HCT116 (cell line): ENCODE data around the gene C14orf180. TPM values are rescaled to one million over a fixed set of nuclear protein-coding genes. Genes with fewer than 3 reads are reported as not detected.

ENCODE experiments used
- ATAC-seq: fragments of 200-7000 bp; cut with Tn5 transposase; 2 replicates; pipeline ENCODE4 v1.9.1; 2020; ENCODE audit warnings: mild to moderate bottlenecking, moderate library complexity
- BruUV-seq: library from RNA; stranded (reverse); fragments of 400-500 nt; replicated peaks from 2 replicates; lab custom pipeline; 2021; lab: Mats Ljungman, UMichigan
- CTCF ChIA-PET: fragments of 300-600 bp; sonication (Branson Sonifier 250); formaldehyde crosslinking; loops from one replicate; lab custom pipeline; 2021; ENCODE audit warnings: antibody characterized with exemption; lab: Charles Lee
- POLR2A ChIA-PET: fragments of 300-600, 350-600 bp; sonication (Branson Sonifier 250); formaldehyde crosslinking; loops from one replicate; lab custom pipeline; 2021; ENCODE audit warnings: antibody characterized with exemption; lab: Charles Lee
- RAD21 ChIA-PET, 2 experiments: fragments of 300-600 bp; sonication (Branson Sonifier 250); formaldehyde crosslinking; loops; one replicate each; lab custom pipeline; 2023; ENCODE audit warnings: low total read pairs in 2 of 2; ENCODE audit not compliant: uncharacterized antibody in 2 of 2, unreplicated experiment in 2 of 2, low non-redundant PET in 1 of 2; lab: Charles Lee
- DNase-seq: peaks from one replicate; pipeline ENCODE4 v3.0.0-alpha.2; 2010; ENCODE audit warnings: low read depth, low spot score
- H2AFZ ChIP-seq: fragments of 200-600 bp; shearing (Covaris generic), sonication (generic); 2 replicates; pipeline ENCODE4 v1.6.1; 2017; ENCODE audit warnings: low read depth, mixed run types, mixed read lengths, antibody characterized with exemption, low read length; ENCODE audit not compliant: poor library complexity, severe bottlenecking
- H3K27ac ChIP-seq: 2 replicates; pipeline ENCODE4 v1.5.1; 2012; ENCODE audit warnings: low read depth, low read length
- H3K27me3 ChIP-seq: fragments of 200-600 bp; sonication (generic); 2 replicates; pipeline ENCODE4 v1.6.1; 2016; ENCODE audit warnings: mixed run types, low read length, mixed read lengths; ENCODE audit not compliant: insufficient read depth
- H3K36me3 ChIP-seq, 2 experiments: fragments of 200-500 bp in 1 of 2; fragments of 200-600 bp in 1 of 2; sonication (Bioruptor generic) in 1 of 2; sonication (generic) in 1 of 2; 2 replicates each; pipeline versions ENCODE4 v1.5.1 to v1.6.1; 2014 to 2016; ENCODE audit warnings: low read length in 2 of 2, inconsistent platforms in 1 of 2, mixed read lengths in 1 of 2, mixed run types in 1 of 2; ENCODE audit not compliant: insufficient read depth in 2 of 2, control insufficient read depth in 1 of 2
- H3K4me1 ChIP-seq, 2 experiments: fragments of 200-600 bp in 1 of 2; sonication (generic) in 1 of 2; 2 replicates each; pipeline versions ENCODE4 v1.5.1 to v1.6.1; 2012 to 2017; ENCODE audit warnings: low read length in 2 of 2, inconsistent platforms in 1 of 2, mild to moderate bottlenecking in 1 of 2, mixed read lengths in 1 of 2, mixed run types in 1 of 2, moderate library complexity in 1 of 2; ENCODE audit not compliant: insufficient read depth in 2 of 2, control insufficient read depth in 1 of 2
- H3K4me2 ChIP-seq: fragments of 200-600 bp; sonication (generic); 2 replicates; pipeline ENCODE4 v1.6.1; 2017; ENCODE audit warnings: mixed run types, low read length, mixed read lengths
- H3K4me3 ChIP-seq, 2 experiments: fragments of 200-600 bp in 1 of 2; sonication (generic) in 1 of 2; replicated peaks in 1 of 2; 2 replicates each; pipeline ENCODE4 v1.5.1; 2011 to 2016; ENCODE audit warnings: low read length in 2 of 2, control low read depth in 1 of 2, low read depth in 1 of 2, mild to moderate bottlenecking in 1 of 2, mixed read lengths in 1 of 2, mixed run types in 1 of 2
- H3K79me2 ChIP-seq: fragments of 200-600 bp; sonication (generic); 2 replicates; pipeline ENCODE4 v1.6.1; 2017; ENCODE audit warnings: mild to moderate bottlenecking, mixed run types, low read length, moderate library complexity, mixed read lengths; ENCODE audit not compliant: insufficient read depth
- H3K9ac ChIP-seq: fragments of 200-600 bp; sonication (generic); 2 replicates; pipeline ENCODE4 v1.6.1; 2016; ENCODE audit warnings: low read length, mixed read lengths
- H3K9me2 ChIP-seq: fragments of 200-600 bp; sonication (generic), shearing (Covaris generic); 2 replicates; pipeline ENCODE4 v1.6.1; 2017; ENCODE audit warnings: mixed run types, mild to moderate bottlenecking, moderate library complexity; ENCODE audit not compliant: insufficient read depth
- H3K9me3 ChIP-seq, 2 experiments: fragments of 200-500 bp in 1 of 2; fragments of 200-600 bp in 1 of 2; sonication (Bioruptor generic) in 1 of 2; sonication (generic) in 1 of 2; 2 replicates each; pipeline ENCODE4 v1.6.1; 2014 to 2017; ENCODE audit warnings: low read length in 2 of 2, mixed read lengths in 2 of 2, inconsistent platforms in 1 of 2, low read depth in 1 of 2, mild to moderate bottlenecking in 1 of 2, mixed run types in 1 of 2, moderate library complexity in 1 of 2; ENCODE audit not compliant: control insufficient read depth in 1 of 2, insufficient read depth in 1 of 2
- H4K20me1 ChIP-seq: fragments of 200-600 bp; sonication (generic), shearing (Covaris generic); 2 replicates; pipeline ENCODE4 v1.6.1; 2017; ENCODE audit warnings: mixed run types, mild to moderate bottlenecking, moderate library complexity; ENCODE audit not compliant: insufficient read depth
- ATF3 ChIP-seq: IDR thresholded peaks from 2 replicates; pipeline ENCODE4 v1.6.1; 2012
- CBX3 ChIP-seq: IDR thresholded peaks from 2 replicates; pipeline ENCODE4 v1.6.1; 2012; ENCODE audit warnings: low read depth
- CEBPB ChIP-seq: IDR thresholded peaks from 2 replicates; pipeline ENCODE4 v1.6.1; 2012; ENCODE audit warnings: low read depth
- CTCF ChIP-seq, 3 experiments: fragments of 200-600 bp in 1 of 3; sonication (generic) in 1 of 3; IDR thresholded peaks in 2 of 3; conservative IDR thresholded peaks in 1 of 3; 2 replicates each; pipeline ENCODE4 v1.5.1; 2012 to 2017; ENCODE audit warnings: low read depth in 2 of 3, low read length in 2 of 3, antibody characterized with exemption in 1 of 3, borderline replicate concordance in 1 of 3, control low read depth in 1 of 3, mild to moderate bottlenecking in 1 of 3, mixed read lengths in 1 of 3, mixed run types in 1 of 3, moderate library complexity in 1 of 3; ENCODE audit not compliant: insufficient read depth in 1 of 3
- EGR1 ChIP-seq: IDR thresholded peaks from 2 replicates; pipeline ENCODE4 v1.6.1; 2012; ENCODE audit warnings: low read depth
- ELF1 ChIP-seq: IDR thresholded peaks from 2 replicates; pipeline ENCODE4 v1.6.1; 2012; ENCODE audit warnings: low read depth, borderline replicate concordance
- EZH2 ChIP-seq: fragments of 200-600 bp; sonication (generic); IDR thresholded peaks from 2 replicates; pipeline ENCODE4 v1.6.1; 2017; ENCODE audit warnings: antibody characterized with exemption, mixed run types
- EZH2phosphoT487 ChIP-seq: fragments of 200-600 bp; IDR thresholded peaks from 2 replicates; pipeline ENCODE4 v1.6.1; 2018; ENCODE audit warnings: antibody characterized with exemption, borderline replicate concordance
- FOSL1 ChIP-seq: IDR thresholded peaks from 2 replicates; pipeline ENCODE4 v1.6.1; 2012; ENCODE audit warnings: low read depth
- JUND ChIP-seq: IDR thresholded peaks from 2 replicates; pipeline ENCODE4 v1.6.1; 2012
- MAX ChIP-seq: IDR thresholded peaks from 2 replicates; pipeline ENCODE4 v1.6.1; 2012
- POLR2AphosphoS5 ChIP-seq: IDR thresholded peaks from 2 replicates; pipeline ENCODE4 v1.6.1; 2011; ENCODE audit warnings: mild to moderate bottlenecking, low read depth, low read length, moderate library complexity
- RAD21 ChIP-seq: IDR thresholded peaks from 2 replicates; pipeline ENCODE4 v1.6.1; 2012; ENCODE audit warnings: low read depth, mild to moderate bottlenecking
- SRF ChIP-seq: IDR thresholded peaks from 2 replicates; pipeline ENCODE4 v1.6.1; 2012; ENCODE audit warnings: low read depth
- TCF7L2 ChIP-seq: IDR thresholded peaks from 2 replicates; pipeline ENCODE4 v1.7.0; 2011; ENCODE audit warnings: borderline replicate concordance, inconsistent platforms; ENCODE audit not compliant: insufficient read depth, insufficient read length; ENCODE audit errors: extremely low read depth
- YY1 ChIP-seq: IDR thresholded peaks from 2 replicates; pipeline ENCODE4 v1.6.1; 2011; ENCODE audit warnings: low read length, low read depth, moderate library complexity, mild to moderate bottlenecking; ENCODE audit not compliant: insufficient replicate concordance; ENCODE audit errors: extremely low read depth
- ZBTB33 ChIP-seq: IDR thresholded peaks from 2 replicates; pipeline ENCODE4 v1.6.1; 2011; ENCODE audit warnings: mild to moderate bottlenecking, low read length, moderate library complexity; ENCODE audit not compliant: insufficient replicate concordance; ENCODE audit errors: extremely low read depth
- intact Hi-C: fragments of 100-400 bp; cut with micrococcal nuclease; formaldehyde crosslinking; loops from 2 replicates; pipeline ENCODE4 v1.10.0; 2022
- total RNA-seq: library from RNA; stranded (reverse); gene quantifications from one replicate; pipeline ENCODE4 v1.2.1, GENCODE V29; 2021; ENCODE audit not compliant: unreplicated experiment

Gene C14orf180
- total RNA-seq, 1 experiment from 2014 or later: not detected

- TF ChIP-seq EZH2phosphoT487: no peak
Observed at GRCh38 chr14:104552738-104553125, 26.8 kb upstream of the C14orf180 start (continued).

GRCh38 chr14:104553166-104554087 is 26.1 kb upstream of the C14orf180 start:
- ATAC-seq (no peak), DNase-seq (no peak)
- ChIA-PET CTCF (no interaction called here), RAD21 (no interaction called here), POLR2A (no interaction called here)
- H3K36me3 ChIP-seq: no peaks in the 10 kb centered on the region
- BruUV-seq: no TSS peak
- no peak overlapping the region for H2AFZ ChIP-seq
- no peak overlapping the region for H3K27ac ChIP-seq
- H3K4me1 ChIP-seq: no peaks in the 10 kb centered on the region
- H3K4me2 ChIP-seq: no peak overlapping the region
- H4K20me1 ChIP-seq: no peaks in the 10 kb centered on the region
- H3K9me2 ChIP-seq: no peaks in the 10 kb centered on the region
- no peaks in the 10 kb centered on the region for H3K9me3 ChIP-seq
- H3K27me3 ChIP-seq: peaks cover 18% of the 10 kb centered on the region
- H3K4me3 ChIP-seq: no peak overlapping the region
- no peaks in the 10 kb centered on the region for H3K79me2 ChIP-seq
- intact Hi-C loops: no loop called here
- H3K9ac ChIP-seq: no peak overlapping the region
- TF ChIP-seq ELF1 (no peak), POLR2AphosphoS5 (no peak), EGR1 (no peak), TCF7L2 (no peak), RAD21 (no peak), ZBTB33 (no peak), SRF (no peak), JUND (no peak), ATF3 (no peak), MAX (no peak), CBX3 (no peak), CEBPB (no peak), EZH2 (no peak), YY1 (no peak), CTCF (IDR thresholded peaks at IDR 0.05 in 2 of 3, conservative IDR thresholded peaks at IDR 0.05 in 1 of 3; ENCODE audit: borderline replicate concordance in 1 of 3, insufficient read depth in 1 of 3, low read depth in 2 of 3, low read length in 2 of 3) (no peak), FOSL1 (no peak)
